Keratinocyte (primary cell): ENCODE results near the gene OR4D1. TPM values are rescaled to one million over a fixed set of nuclear protein-coding genes. Genes with fewer than 3 reads are reported as not detected.

Source experiments
- DNase-seq: peaks from one replicate; pipeline ENCODE4 v3.0.0-alpha.2; 2011; ENCODE audit warnings: low read depth, missing footprints, low spot score
- FAIRE-seq: peaks from 2 replicates; lab custom pipeline; 2011; peaks lifted over from hg19 to GRCh38; lab: Jason Lieb, UNC
- H2AFZ ChIP-seq: 2 replicates; pipeline ENCODE4 v1.6.0; 2012; ENCODE audit warnings: low read length, control low read depth, inconsistent platforms; ENCODE audit not compliant: control insufficient read depth
- H3K27ac ChIP-seq: 2 replicates; pipeline ENCODE4 v1.5.1; 2011; ENCODE audit warnings: low read length; ENCODE audit not compliant: control insufficient read depth, insufficient read depth
- H3K27me3 ChIP-seq: 3 replicates; pipeline ENCODE4 v1.6.0; 2011; ENCODE audit warnings: low read length; ENCODE audit not compliant: control insufficient read depth, insufficient read depth; ENCODE audit errors: extremely low read depth
- H3K36me3 ChIP-seq, 2 experiments: 2 replicates in 1 of 2; 3 replicates in 1 of 2; pipeline ENCODE4 v1.5.1; 2011; ENCODE audit warnings: low read length in 2 of 2, mild to moderate bottlenecking in 1 of 2; ENCODE audit not compliant: control insufficient read depth in 2 of 2, insufficient read depth in 2 of 2; ENCODE audit errors: extremely low read depth in 1 of 2
- H3K4me1 ChIP-seq: 3 replicates; pipeline ENCODE4 v1.5.1; 2011; ENCODE audit warnings: low read length; ENCODE audit not compliant: control insufficient read depth, insufficient read depth; ENCODE audit errors: extremely low read depth
- H3K4me2 ChIP-seq: 3 replicates; pipeline ENCODE4 v1.6.0; 2011; ENCODE audit warnings: low read depth, low read length; ENCODE audit not compliant: control insufficient read depth, insufficient read depth; ENCODE audit errors: extremely low read depth
- H3K4me3 ChIP-seq, 3 experiments: fragments of 200-600 bp in 1 of 3; sonication (generic) in 1 of 3; 2 replicates in 2 of 3; 3 replicates in 1 of 3; pipeline ENCODE4 v1.5.1; 2011 to 2016; ENCODE audit warnings: low read length in 3 of 3, mild to moderate bottlenecking in 3 of 3, control low read depth in 2 of 3, inconsistent platforms in 1 of 3, low read depth in 1 of 3, mixed read lengths in 1 of 3, mixed run types in 1 of 3, moderate library complexity in 1 of 3; ENCODE audit not compliant: control insufficient read depth in 2 of 3, insufficient read depth in 2 of 3; ENCODE audit errors: extremely low read depth in 1 of 3
- H3K79me2 ChIP-seq: 2 replicates; pipeline ENCODE4 v1.6.0; 2012; ENCODE audit warnings: low read length; ENCODE audit not compliant: control insufficient read depth, insufficient read depth
- H3K9ac ChIP-seq: 3 replicates; pipeline ENCODE4 v1.6.0; 2011; ENCODE audit warnings: low read length; ENCODE audit not compliant: control insufficient read depth, insufficient read depth; ENCODE audit errors: extremely low read depth
- H3K9me1 ChIP-seq: 3 replicates; pipeline ENCODE4 v1.6.0; 2011; ENCODE audit warnings: low read length; ENCODE audit not compliant: control insufficient read depth, insufficient read depth; ENCODE audit errors: extremely low read depth
- H3K9me3 ChIP-seq: 2 replicates; pipeline ENCODE4 v1.5.1; 2012; ENCODE audit warnings: low read depth, low read length; ENCODE audit not compliant: control insufficient read depth
- H4K20me1 ChIP-seq: 3 replicates; pipeline ENCODE4 v1.6.0; 2011; ENCODE audit warnings: low read length; ENCODE audit not compliant: control insufficient read depth, insufficient read depth; ENCODE audit errors: extremely low read depth
- EZH2 ChIP-seq: IDR thresholded peaks from one replicate; pipeline ENCODE4 v1.6.1; 2012; ENCODE audit warnings: inconsistent platforms, mild to moderate bottlenecking, low read length, moderate library complexity
- dilution Hi-C: fragments of 300-500 bp; cut with MboI; formaldehyde crosslinking; loops from one replicate; pipeline ENCODE4 v1.7.0; 2020; ENCODE audit warnings: low sequenced_read_pairs; ENCODE audit not compliant: extremely low pct_ligation_motif_present
- polyA plus RNA-seq, 5 experiments: library from polyadenylated mRNA; depleted of rRNA in 3 of 5; stranded (reverse) in 3 of 5; stranded (forward) in 1 of 5; unstranded in 1 of 5; fragments of >200 nt; gene quantifications; 1 replicate in 1 of 5; 2 replicates in 3 of 5; 3 replicates in 1 of 5; pipeline versions ENCODE4 v1.2.1 to v1.2.3, GENCODE V29; 2011 to 2012; ENCODE audit warnings: missing spikeins in 2 of 5, low read depth in 1 of 5, low replicate concordance in 1 of 5
- TF ChIP-seq, protein P1 (sequence below), 3 experiments: IDR thresholded peaks in 1 of 3; conservative IDR thresholded peaks in 1 of 3; optimal IDR thresholded peaks in 1 of 3; 2 replicates in 2 of 3; 3 replicates in 1 of 3; pipeline versions ENCODE3 to v1.5.1; 2011; ENCODE audit warnings: low read length in 3 of 3, mild to moderate bottlenecking in 3 of 3, moderate library complexity in 2 of 3, control low read depth in 1 of 3, inconsistent platforms in 1 of 3; ENCODE audit not compliant: insufficient read depth in 2 of 3; ENCODE audit errors: extremely low read depth in 1 of 3

Gene OR4D1
- polyA plus RNA-seq, 1 donor (not counting 4 experiments of a cell fraction or from before 2014, with no cell fraction given), result not detected

- FAIRE-seq, result no peak
- no peaks in the 10 kb centered on the region for H3K27me3 ChIP-seq
Observed at GRCh38 chr17:58109197-58109596, 39.0 kb upstream of the OR4D1 start.

GRCh38 chr17:58110012-58110411 lies 38.2 kb upstream of the OR4D1 start:
- no peak for DNase-seq
- Histone ChIP-seq H3K4me3 (no peak overlapping the region), H3K36me3 (no peaks in the 10 kb centered on the region), H3K4me1 (no peaks in the 10 kb centered on the region), H3K9ac (no peak overlapping the region), H3K9me1 (no peaks in the 10 kb centered on the region), H3K27me3 (no peaks in the 10 kb centered on the region), H4K20me1 (no peaks in the 10 kb centered on the region), H3K79me2 (no peaks in the 10 kb centered on the region), H3K27ac (no peak overlapping the region), H3K9me3 (no peaks in the 10 kb centered on the region), H3K4me2 (no peak overlapping the region), H2AFZ (no peak overlapping the region)
- TF ChIP-seq, protein P1, sequence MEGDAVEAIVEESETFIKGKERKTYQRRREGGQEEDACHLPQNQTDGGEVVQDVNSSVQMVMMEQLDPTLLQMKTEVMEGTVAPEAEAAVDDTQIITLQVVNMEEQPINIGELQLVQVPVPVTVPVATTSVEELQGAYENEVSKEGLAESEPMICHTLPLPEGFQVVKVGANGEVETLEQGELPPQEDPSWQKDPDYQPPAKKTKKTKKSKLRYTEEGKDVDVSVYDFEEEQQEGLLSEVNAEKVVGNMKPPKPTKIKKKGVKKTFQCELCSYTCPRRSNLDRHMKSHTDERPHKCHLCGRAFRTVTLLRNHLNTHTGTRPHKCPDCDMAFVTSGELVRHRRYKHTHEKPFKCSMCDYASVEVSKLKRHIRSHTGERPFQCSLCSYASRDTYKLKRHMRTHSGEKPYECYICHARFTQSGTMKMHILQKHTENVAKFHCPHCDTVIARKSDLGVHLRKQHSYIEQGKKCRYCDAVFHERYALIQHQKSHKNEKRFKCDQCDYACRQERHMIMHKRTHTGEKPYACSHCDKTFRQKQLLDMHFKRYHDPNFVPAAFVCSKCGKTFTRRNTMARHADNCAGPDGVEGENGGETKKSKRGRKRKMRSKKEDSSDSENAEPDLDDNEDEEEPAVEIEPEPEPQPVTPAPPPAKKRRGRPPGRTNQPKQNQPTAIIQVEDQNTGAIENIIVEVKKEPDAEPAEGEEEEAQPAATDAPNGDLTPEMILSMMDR (optimal IDR thresholded peaks at IDR 0.05 in 1 of 3, IDR thresholded peaks at IDR 0.05 in 1 of 3, conservative IDR thresholded peaks at IDR 0.05 in 1 of 3; ENCODE audit: extremely low read depth in 1 of 3, insufficient read depth in 2 of 3, low read length in 3 of 3), result no peak
- TF ChIP-seq EZH2, result no peak
- dilution Hi-C loops, result no loop called here
- FAIRE-seq, result no peak

More at GRCh38 chr17:58109197-58109596, 39.0 kb upstream of the OR4D1 start:
- Histone ChIP-seq H3K9me3 (no peaks in the 10 kb centered on the region), H3K9ac (no peak overlapping the region), H3K9me1 (no peaks in the 10 kb centered on the region), H2AFZ (no peak overlapping the region), H3K4me3 (no peak overlapping the region), H3K79me2 (no peaks in the 10 kb centered on the region), H4K20me1 (no peaks in the 10 kb centered on the region), H3K4me2 (no peak overlapping the region), H3K36me3 (no peaks in the 10 kb centered on the region), H3K4me1 (no peaks in the 10 kb centered on the region), H3K27ac (no peak overlapping the region)
- no peak for DNase-seq
- no peak for TF ChIP-seq EZH2
- TF ChIP-seq, protein P1 (optimal IDR thresholded peaks at IDR 0.05 in 1 of 3, IDR thresholded peaks at IDR 0.05 in 1 of 3, conservative IDR thresholded peaks at IDR 0.05 in 1 of 3; ENCODE audit: extremely low read depth in 1 of 3, insufficient read depth in 2 of 3, low read length in 3 of 3), result no peak
- dilution Hi-C loops, result no loop called here
